Pancreas (tissue), 10 donors: ENCODE results near the gene IL17RD. TPM values are rescaled to one million over a fixed set of nuclear protein-coding genes. Genes with fewer than 3 reads are reported as not detected.

Experiments used
- ATAC-seq, 4 donors: fragments of 200-7000 bp; cut with Tn5 transposase; one replicate each; pipeline versions ENCODE4 v1.8.0 to v1.9.1; 2020; ENCODE audit warnings: mild to moderate bottlenecking in 4 of 4, moderate library complexity in 4 of 4
- DNase-seq, 6 donors: peaks; one replicate each; pipeline ENCODE4 v3.0.0-alpha.2; 2020
- FAIRE-seq: peaks from 2 replicates; lab custom pipeline; 2012; peaks lifted over from hg19 to GRCh38; lab: Jason Lieb, UNC
- H3K27ac ChIP-seq, 4 donors: fragments of 200-600 bp; sonication (generic); 1 replicate in 3 of 4; 2 replicates in 1 of 4; pipeline versions ENCODE4 v1.5.0 to v1.8.0; 2020
- H3K27me3 ChIP-seq, 4 donors: fragments of 200-600 bp; one replicate each; pipeline ENCODE4 v1.8.0; 2021
- H3K36me3 ChIP-seq, 3 donors: fragments of 200-600 bp; sonication (generic) in 1 of 3; one replicate each; pipeline versions ENCODE4 v1.5.0 to v1.8.0; 2020 to 2021
- H3K4me1 ChIP-seq, 3 donors: fragments of 200-600 bp; one replicate each; pipeline ENCODE4 v1.8.0; 2021
- H3K4me3 ChIP-seq, 4 donors: fragments of 200-600 bp; sonication (generic) in 2 of 4; one replicate each; pipeline versions ENCODE4 v1.5.0 to v1.8.0; 2020 to 2021
- H3K9me3 ChIP-seq, 4 donors: fragments of 200-600 bp; one replicate each; pipeline ENCODE4 v1.8.0; 2021
- WGBS, 2 donors: extraction: QIAGEN DNeasy Blood & Tissue Kit; methylation state at CpG; one replicate each; pipeline ENCODE4 v1.1.7; 2013; 5-methylcytosine and 5-hydroxymethylcytosine counted together
- intact Hi-C, 3 donors: fragments of 100-400 bp; cut with DNase I; formaldehyde crosslinking; loops; one replicate each; pipeline versions ENCODE4 v1.11.1 to v1.14.2; 2022
- polyA plus RNA-seq, 2 donors: library from polyadenylated mRNA; stranded (reverse); fragments of 200-250 nt; gene quantifications; one replicate each; pipeline ENCODE4 v1.2.3, GENCODE V29; 2013
- total RNA-seq, 6 donors: library from RNA; stranded (reverse); fragmentation: NEBNext Ultra II Directional in 4 of 6; extraction: Animal tissue kit (Norgen Biotek cat#: 25700) in 4 of 6; gene quantifications; one replicate each; pipeline versions ENCODE4 v1.2.1 to v1.2.4, GENCODE V29; 2021 to 2023
- TF ChIP-seq, protein P1 (sequence below), 4 donors: fragments of 200-600 bp; sonication (generic) in 3 of 4; IDR thresholded peaks; one replicate each; pipeline versions ENCODE4 v1.5.0 to v1.8.0; 2021; ENCODE audit warnings: antibody characterized with exemption in 4 of 4
- donor health status: healthy with polysubstance abuse.
- donor health status: DM: no; HTN: no; CAD: no; lungs with moderate emphysema.
- donor health status: DM: no; HTN: no; CAD: no.
- donor health status: control.
- donor health status: control.
- donor health status: Bipolar disorder and iron deficiency.
- donor health status: DM: yes; HTN: yes; CAD: no.
- donor health status: DM: no; HTN: no; CAD: no.
- donor health status: DM: no; HTN: no; CAD: no.
- donor health status: DM: yes; HTN: yes; CAD: no.

The IL17RD gene
- total and polyA plus RNA-seq, 8 donors = 0.42 to 3.9 (median 1.9) TPM

DNA sequence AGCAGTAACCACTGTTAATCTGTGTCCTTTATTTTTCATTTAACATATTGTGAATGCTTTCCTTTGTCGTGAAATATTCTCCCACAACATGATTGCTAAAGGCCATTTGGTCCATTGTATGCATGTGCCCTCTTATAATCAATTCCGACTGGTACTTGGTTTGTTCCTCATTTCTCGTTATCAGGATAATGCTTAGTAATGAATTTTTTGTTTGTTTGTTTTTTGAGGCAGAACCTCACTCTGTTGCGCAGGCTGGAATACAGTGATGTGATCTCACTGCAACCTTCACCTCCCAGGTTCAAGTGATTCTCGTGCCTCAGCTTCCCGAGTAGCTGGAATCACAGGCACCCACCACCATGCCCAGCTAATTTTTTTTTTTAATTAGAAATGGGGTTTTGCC is 82.7 kb downstream of the IL17RD start:
- H3K36me3 ChIP-seq = no peaks in the 10 kb centered on the region
- no peak overlapping the region for H3K4me3 ChIP-seq
- DNase-seq (no peak), ATAC-seq (no peak), FAIRE-seq (no peak)
- TF ChIP-seq, protein P1, sequence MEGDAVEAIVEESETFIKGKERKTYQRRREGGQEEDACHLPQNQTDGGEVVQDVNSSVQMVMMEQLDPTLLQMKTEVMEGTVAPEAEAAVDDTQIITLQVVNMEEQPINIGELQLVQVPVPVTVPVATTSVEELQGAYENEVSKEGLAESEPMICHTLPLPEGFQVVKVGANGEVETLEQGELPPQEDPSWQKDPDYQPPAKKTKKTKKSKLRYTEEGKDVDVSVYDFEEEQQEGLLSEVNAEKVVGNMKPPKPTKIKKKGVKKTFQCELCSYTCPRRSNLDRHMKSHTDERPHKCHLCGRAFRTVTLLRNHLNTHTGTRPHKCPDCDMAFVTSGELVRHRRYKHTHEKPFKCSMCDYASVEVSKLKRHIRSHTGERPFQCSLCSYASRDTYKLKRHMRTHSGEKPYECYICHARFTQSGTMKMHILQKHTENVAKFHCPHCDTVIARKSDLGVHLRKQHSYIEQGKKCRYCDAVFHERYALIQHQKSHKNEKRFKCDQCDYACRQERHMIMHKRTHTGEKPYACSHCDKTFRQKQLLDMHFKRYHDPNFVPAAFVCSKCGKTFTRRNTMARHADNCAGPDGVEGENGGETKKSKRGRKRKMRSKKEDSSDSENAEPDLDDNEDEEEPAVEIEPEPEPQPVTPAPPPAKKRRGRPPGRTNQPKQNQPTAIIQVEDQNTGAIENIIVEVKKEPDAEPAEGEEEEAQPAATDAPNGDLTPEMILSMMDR (IDR thresholded peaks at IDR 0.05) = no peak
- no peak overlapping the region for H3K27ac ChIP-seq
- 85 to 94% methylated on average over 6 of the region's 6 CpGs for WGBS, 2 donors
- intact Hi-C loops = no loop called here
- no peaks in the 10 kb centered on the region for H3K9me3 ChIP-seq
- H3K4me1 ChIP-seq = peaks cover 0 to 5% (median 0%) of the 10 kb centered on the region in 3 donors
- no peaks in the 10 kb centered on the region for H3K27me3 ChIP-seq

GRCh38 chr3:57081173-57081572 is 84.0 kb downstream of the IL17RD start:
- 82 to 89% methylated on average over 3 of the region's 3 CpGs for WGBS, 2 donors
- no peaks in the 10 kb centered on the region for H3K27me3 ChIP-seq
- ATAC-seq = no peak
- intact Hi-C loops = no loop called here
- no peak for FAIRE-seq
- H3K27ac ChIP-seq = no peak overlapping the region
- DNase-seq = no peak
- H3K36me3 ChIP-seq = no peaks in the 10 kb centered on the region
- peaks cover 0 to 5% (median 0%) of the 10 kb centered on the region in 3 donors for H3K4me1 ChIP-seq
- TF ChIP-seq, protein P1 (IDR thresholded peaks at IDR 0.05) = no peak
- no peak overlapping the region for H3K4me3 ChIP-seq
- no peaks in the 10 kb centered on the region for H3K9me3 ChIP-seq

GRCh38 chr3:57080171-57080570 is 85.0 kb downstream of the IL17RD start:
- TF ChIP-seq, protein P1 (IDR thresholded peaks at IDR 0.05) = no peak
- WGBS, 2 donors = 96 to 98% methylated on average over 4 of the region's 4 CpGs
- FAIRE-seq (no peak), DNase-seq (no peak), ATAC-seq (no peak)
- intact Hi-C loops = no loop called here
- no peak overlapping the region for H3K4me3 ChIP-seq
- no peaks in the 10 kb centered on the region for H3K27me3 ChIP-seq
- no peak overlapping the region for H3K27ac ChIP-seq
- peaks cover 0 to 5% (median 0%) of the 10 kb centered on the region in 3 donors for H3K4me1 ChIP-seq
- no peaks in the 10 kb centered on the region for H3K36me3 ChIP-seq
- no peaks in the 10 kb centered on the region for H3K9me3 ChIP-seq

DNA sequence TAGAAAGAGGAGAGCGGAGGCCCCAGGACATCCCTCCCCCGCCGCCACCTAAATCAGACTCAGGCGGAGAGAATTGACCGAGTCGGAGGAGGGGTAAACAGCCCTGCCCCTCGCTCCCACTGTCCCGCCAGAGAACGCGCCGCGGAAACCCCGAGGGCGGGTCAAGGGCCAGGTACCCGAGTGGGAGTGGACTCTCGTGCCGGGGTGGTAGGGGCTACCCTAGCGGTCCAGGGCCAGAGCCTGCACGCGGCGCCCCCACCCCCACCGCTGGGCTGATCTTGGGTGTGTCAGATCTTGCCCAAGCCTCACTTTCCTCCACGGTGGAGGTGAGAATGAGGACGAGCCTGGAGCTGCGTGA is 85.7 kb downstream of the IL17RD start:
- peak overlapping the region in 1 of 4 donors; percentile 28 for H3K27ac ChIP-seq
- 7 to 9% methylated on average over 25 of the region's 25 CpGs for WGBS, 2 donors
- intact Hi-C loops = no loop called here
- peak in 3 of 4 donors; percentile 3 to 7 (median 6) for ATAC-seq
- TF ChIP-seq, protein P1 (IDR thresholded peaks at IDR 0.05) = no peak
- H3K36me3 ChIP-seq = no peaks in the 10 kb centered on the region
- no peaks in the 10 kb centered on the region for H3K27me3 ChIP-seq
- no peaks in the 10 kb centered on the region for H3K9me3 ChIP-seq
- peaks cover 0 to 5% (median 0%) of the 10 kb centered on the region in 3 donors for H3K4me1 ChIP-seq
- H3K4me3 ChIP-seq = peak overlapping the region; percentile 57 to 95 (median 76)
- FAIRE-seq = no peak
- peak in 3 of 6 donors; percentile 32 to 76 (median 47) for DNase-seq

- peak overlapping the region; percentile 57 to 95 (median 76) for H3K4me3 ChIP-seq
- H3K4me1 ChIP-seq = peaks cover 0 to 5% (median 0%) of the 10 kb centered on the region in 3 donors
- DNase-seq (peak; percentile 41 to 86 (median 58)), ATAC-seq (peak; percentile 83 to 84 (median 84)), FAIRE-seq (no peak)
- H3K9me3 ChIP-seq = no peaks in the 10 kb centered on the region
- intact Hi-C loops = no loop called here
- H3K27ac ChIP-seq = peak overlapping the region; percentile 39 to 74 (median 70)
- no peaks in the 10 kb centered on the region for H3K27me3 ChIP-seq
- 0 to 1% methylated on average over 69 to 91 of the region's 91 CpGs for WGBS, 2 donors
- TF ChIP-seq, protein P1 (IDR thresholded peaks at IDR 0.05) = no peak
- H3K36me3 ChIP-seq = no peaks in the 10 kb centered on the region
Measured at GRCh38 chr3:57078635-57079473, 86.3 kb downstream of the IL17RD start.
